ENCODE data around the gene MTIF3.

The MTIF3 gene

DNA sequence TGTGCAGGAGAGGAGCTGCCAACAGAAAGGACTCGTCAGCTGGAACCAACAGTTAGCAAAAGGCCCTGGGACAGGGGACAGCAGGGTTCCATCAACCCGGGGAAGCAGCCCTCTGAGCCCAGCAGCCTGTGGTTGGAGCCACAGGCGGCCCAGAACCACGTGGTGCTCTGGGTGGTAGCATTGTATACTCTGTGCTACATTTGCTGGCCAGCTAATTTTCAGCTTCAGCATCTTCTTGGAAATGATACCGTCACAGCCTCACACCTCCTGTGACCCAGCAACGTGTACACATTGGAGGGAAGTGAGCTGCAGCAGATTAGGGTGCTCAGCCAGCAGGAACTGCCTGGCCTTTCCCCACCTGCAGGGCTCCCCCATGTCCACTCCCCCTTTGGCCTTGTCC, 13.1 kb upstream of the MTIF3 start:
- no peak overlapping the region for H3K4me3 ChIP-seq (ENCODE audit: control insufficient read depth, low read depth, low read length)
- TF ChIP-seq, protein P1, sequence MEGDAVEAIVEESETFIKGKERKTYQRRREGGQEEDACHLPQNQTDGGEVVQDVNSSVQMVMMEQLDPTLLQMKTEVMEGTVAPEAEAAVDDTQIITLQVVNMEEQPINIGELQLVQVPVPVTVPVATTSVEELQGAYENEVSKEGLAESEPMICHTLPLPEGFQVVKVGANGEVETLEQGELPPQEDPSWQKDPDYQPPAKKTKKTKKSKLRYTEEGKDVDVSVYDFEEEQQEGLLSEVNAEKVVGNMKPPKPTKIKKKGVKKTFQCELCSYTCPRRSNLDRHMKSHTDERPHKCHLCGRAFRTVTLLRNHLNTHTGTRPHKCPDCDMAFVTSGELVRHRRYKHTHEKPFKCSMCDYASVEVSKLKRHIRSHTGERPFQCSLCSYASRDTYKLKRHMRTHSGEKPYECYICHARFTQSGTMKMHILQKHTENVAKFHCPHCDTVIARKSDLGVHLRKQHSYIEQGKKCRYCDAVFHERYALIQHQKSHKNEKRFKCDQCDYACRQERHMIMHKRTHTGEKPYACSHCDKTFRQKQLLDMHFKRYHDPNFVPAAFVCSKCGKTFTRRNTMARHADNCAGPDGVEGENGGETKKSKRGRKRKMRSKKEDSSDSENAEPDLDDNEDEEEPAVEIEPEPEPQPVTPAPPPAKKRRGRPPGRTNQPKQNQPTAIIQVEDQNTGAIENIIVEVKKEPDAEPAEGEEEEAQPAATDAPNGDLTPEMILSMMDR (conservative IDR thresholded peaks at IDR 0.05; ENCODE audit: control insufficient read depth, insufficient read depth, low read depth, low read length), result no peak
- DNase-seq (ENCODE audit: low read depth), result no peak

DNA sequence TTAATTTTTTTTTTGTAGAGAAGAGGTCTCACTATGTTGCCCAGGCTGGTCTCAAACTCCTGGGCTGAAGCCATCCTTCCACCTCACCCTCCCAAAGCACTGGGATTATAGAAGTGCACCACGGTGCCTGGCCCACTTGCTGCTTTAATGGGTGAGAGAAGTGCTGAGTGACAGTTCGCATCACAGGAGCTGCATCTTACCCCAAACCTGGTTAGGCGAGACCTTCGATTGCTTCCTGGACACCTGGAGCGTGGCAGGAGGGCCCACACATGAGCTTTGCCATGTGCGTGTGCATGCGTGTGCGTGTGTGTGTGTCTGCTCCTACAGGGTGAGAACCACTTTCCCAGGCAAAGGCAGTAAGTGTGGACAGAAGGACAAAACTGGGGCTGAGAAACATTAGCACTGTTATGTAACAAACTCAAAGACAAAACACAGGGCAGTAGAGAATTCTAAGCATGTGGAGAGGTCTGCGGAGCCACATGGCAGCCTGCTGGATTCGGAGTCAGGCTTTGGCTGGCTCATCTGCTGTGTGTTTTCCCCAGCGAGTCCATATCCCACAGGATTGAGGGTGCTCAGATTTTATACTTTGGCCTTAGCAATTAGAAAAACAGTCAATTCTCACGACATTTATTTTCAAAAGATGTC, 11.7 kb upstream of the MTIF3 start:
- TF ChIP-seq, protein P1 (conservative IDR thresholded peaks at IDR 0.05; ENCODE audit: control insufficient read depth, insufficient read depth, low read depth, low read length), result no peak
- H3K4me3 ChIP-seq (ENCODE audit: control insufficient read depth, low read depth, low read length), result no peak overlapping the region
- no peak for DNase-seq (ENCODE audit: low read depth)

DNA sequence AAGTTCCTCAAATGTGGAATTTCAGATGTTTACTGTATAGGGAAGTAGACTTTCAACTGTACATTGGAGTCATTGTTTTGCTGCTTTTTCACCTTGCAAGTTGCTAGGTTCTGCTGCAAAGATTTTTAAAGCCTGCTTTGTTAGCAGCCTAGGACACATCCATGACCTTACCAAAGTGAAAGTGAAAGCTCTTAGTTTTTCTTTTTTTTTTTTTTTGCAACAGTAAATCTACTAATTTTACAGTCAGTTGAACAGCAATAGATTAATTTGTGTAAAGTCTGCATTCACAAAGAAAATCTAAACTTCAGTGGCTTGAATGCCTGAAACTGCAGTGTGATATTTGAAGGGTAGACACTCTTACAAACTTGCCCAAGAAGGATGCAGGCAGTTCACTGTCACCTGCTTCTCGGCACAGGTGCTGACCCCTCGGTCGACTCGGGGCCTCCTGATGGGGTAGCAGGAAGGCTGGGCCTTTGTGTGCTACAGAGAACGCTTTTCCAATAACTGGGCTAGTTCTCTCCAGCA, 5.0 kb upstream of the MTIF3 start:
- H3K4me3 ChIP-seq (ENCODE audit: control insufficient read depth, low read depth, low read length), result no peak overlapping the region
- DNase-seq (ENCODE audit: low read depth), result no peak
- TF ChIP-seq, protein P1 (conservative IDR thresholded peaks at IDR 0.05; ENCODE audit: control insufficient read depth, insufficient read depth, low read depth, low read length), result no peak

DNA sequence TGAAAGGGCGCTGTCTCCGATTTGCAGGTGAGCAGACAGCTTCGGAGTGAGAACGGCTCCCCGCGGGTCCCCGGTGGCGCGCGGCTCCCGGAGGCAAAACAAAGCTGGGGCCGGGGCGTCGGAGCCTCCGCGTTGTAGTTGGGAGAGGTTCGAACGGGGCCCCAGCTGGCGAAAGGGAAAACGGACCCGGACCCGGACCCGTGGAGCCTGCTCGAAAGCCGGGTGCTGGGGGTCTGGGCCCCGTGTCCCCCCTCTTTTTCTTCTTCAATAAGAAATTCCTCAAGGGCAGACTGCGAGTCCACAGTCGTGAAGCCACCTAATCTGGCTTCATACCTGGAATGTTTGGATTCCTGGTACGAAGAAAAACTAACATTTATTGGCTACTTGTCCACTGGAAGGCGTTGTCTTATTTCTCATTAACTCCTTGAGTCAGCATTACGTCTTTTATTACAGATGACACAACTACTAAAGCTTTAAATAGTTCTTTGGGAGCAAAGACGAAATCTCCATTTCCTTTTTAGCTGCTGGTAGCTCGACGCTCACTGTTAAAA, 632 bp upstream of the MTIF3 start:
- H3K4me3 ChIP-seq (ENCODE audit: control insufficient read depth, low read depth, low read length), result peak overlapping the region; percentile 80
- DNase-seq (ENCODE audit: low read depth), result peak; percentile 64
- TF ChIP-seq, protein P1 (conservative IDR thresholded peaks at IDR 0.05; ENCODE audit: control insufficient read depth, insufficient read depth, low read depth, low read length), result no peak

DNA sequence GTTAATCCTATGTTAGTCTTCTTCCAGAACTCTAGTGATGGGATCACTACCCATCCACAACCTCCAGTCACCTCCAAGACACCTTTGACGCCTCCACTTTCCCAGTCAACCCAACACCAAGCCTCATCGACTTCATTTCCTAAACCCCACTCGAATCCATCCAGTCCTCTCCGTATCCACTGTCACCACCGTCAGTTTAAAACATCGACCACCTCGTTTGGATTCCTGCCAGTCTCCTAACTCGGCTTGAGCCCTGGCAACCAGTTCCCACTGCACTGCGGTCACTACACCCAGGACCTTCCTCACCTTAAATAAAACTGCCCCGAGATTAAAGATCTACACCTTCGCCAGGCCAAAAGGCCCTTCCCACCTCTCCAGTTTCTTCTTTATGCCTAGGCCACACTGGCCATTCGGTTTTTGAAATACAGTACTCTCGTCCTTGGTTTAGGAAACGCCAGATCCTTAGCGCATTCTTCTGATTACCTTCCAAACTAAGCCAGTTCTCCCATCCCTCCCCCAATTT, 1.2 kb downstream of the MTIF3 start:
- H3K4me3 ChIP-seq (ENCODE audit: control insufficient read depth, low read depth, low read length), result peak overlapping the region; percentile 80
- TF ChIP-seq, protein P1 (conservative IDR thresholded peaks at IDR 0.05; ENCODE audit: control insufficient read depth, insufficient read depth, low read depth, low read length), result no peak
- no peak for DNase-seq (ENCODE audit: low read depth)

DNA sequence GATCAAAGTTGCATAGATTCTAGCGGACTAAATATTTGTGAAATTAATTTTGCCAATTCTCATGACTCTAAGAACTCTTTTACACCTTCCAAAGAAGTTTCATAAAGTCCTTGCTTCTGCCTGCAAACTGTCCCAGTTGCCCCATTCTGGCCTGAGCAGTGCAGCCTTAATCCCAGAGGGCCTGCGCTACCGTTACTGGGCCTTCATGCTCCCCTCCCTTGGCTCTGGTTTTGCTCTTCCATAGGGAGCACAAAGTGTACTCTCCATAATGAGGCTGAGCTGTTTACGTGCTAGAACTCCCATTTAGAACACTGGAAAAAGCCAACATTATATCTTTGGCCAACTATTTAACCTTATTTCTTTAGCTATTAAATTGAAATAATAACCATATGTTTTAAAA, 2.1 kb downstream of the MTIF3 start:
- no peak for DNase-seq (ENCODE audit: low read depth)
- no peak overlapping the region for H3K4me3 ChIP-seq (ENCODE audit: control insufficient read depth, low read depth, low read length)
- TF ChIP-seq, protein P1 (conservative IDR thresholded peaks at IDR 0.05; ENCODE audit: control insufficient read depth, insufficient read depth, low read depth, low read length), result no peak
